Astrocyte (in vitro differentiated cells and primary cell): ENCODE measurements around the gene FOXD1.

Source experiments
- CTCF ChIP-seq: IDR thresholded peaks from 2 replicates; pipeline ENCODE4 v1.5.1; 2011; ENCODE audit warnings: low read depth, mild to moderate bottlenecking, inconsistent platforms, low read length, moderate library complexity; ENCODE audit not compliant: insufficient read depth
- EZH2 ChIP-seq: IDR thresholded peaks from 2 replicates; pipeline ENCODE4 v1.6.1; 2012; ENCODE audit warnings: mild to moderate bottlenecking, low read length, inconsistent platforms; ENCODE audit not compliant: insufficient read depth

GRCh38 chr5:73435759-73436534 is 12.6 kb downstream of the FOXD1 start:
- TF ChIP-seq CTCF (no peak), EZH2 (no peak)
